ENCODE data around the gene SORCS2.

GRCh38 chr4:7429069-7429416 is 236.7 kb downstream of the SORCS2 start:
- no peak for TF ChIP-seq POLR2A (IDR thresholded peaks at IDR 0.05; ENCODE audit: extremely low read depth, insufficient read length)
- TF ChIP-seq CTCF (IDR thresholded peaks at IDR 0.05; ENCODE audit: low read depth, low read length), result no peak
- no peak for TF ChIP-seq MAX (IDR thresholded peaks at IDR 0.05; ENCODE audit: low read depth, low read length)
- TF ChIP-seq MYC (IDR thresholded peaks at IDR 0.05; ENCODE audit: low read depth, low read length), result no peak
